ENCODE measurements around the gene ERFL.

ERFL gene

GRCh38 chr19:41928221-41928683 is at the start of gene ERFL:
Gene ERFL, minus strand, starts transcription at chr19:41928449. Its CDS starts 15,530 bp downstream, at chr19:41912919.
- no peak for DNase-seq (ENCODE audit: low read depth in 2 of 2)

DNA sequence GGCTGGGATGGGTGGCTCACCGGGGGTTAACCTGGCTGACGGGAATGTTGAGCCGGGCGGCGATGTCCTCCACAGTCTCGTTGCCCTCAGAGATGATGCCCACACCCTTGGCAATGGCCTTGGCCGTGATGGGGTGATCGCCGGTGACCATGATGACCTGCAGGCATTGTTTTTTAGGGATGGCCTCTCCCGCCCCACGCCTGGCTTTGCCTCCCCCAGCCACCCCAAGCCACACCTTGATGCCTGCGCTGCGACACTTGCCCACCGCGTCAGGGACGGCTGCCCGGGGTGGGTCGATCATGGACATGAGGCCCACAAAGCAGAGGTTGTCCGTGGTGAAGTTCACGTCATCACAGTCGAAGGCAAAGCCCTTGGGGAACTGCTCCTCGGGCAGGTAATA is 49.7 kb upstream of the ERFL start:
- no peak for DNase-seq (ENCODE audit: low read depth in 2 of 2)

DNA sequence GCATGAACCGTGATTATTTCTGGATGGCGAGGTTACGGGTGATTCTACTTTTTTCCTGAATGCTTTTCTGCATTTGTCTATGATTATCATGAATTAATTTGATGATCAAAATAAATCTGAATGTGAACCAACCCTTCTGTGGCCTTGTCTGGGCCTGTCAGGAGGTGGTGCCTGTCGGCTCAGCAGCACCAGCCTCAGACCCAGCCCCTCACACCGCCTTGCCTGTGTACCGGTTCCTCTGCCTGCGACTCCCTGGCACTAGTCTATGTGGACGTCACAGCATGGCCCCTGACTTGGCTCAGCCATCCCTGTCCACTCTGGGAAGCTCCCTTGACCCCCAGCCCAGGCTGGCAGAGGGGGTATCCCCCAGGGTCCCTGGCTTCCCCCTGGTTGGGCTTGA is 46.4 kb upstream of the ERFL start:
- DNase-seq (ENCODE audit: low read depth in 2 of 2) = no peak

DNA sequence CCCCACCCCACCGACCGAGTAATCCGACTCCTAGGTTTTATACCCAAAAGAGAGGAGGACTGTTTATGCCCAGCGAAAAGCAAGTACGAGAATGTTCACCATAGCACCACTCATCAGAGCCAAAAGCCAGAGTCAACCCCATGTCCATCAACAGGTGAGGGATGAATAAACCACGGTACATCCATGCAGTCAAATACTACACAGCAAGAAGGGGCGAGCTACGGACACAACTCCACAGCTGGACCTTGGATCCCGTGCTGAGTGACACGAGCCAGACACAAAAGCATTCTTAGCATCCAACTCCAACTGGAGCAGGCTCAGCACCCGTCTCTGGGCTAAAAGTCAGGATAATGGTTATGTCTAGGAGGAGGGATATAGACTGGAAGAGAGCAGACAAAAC is 43.1 kb upstream of the ERFL start:
- DNase-seq (ENCODE audit: low read depth in 2 of 2) = no peak

DNA sequence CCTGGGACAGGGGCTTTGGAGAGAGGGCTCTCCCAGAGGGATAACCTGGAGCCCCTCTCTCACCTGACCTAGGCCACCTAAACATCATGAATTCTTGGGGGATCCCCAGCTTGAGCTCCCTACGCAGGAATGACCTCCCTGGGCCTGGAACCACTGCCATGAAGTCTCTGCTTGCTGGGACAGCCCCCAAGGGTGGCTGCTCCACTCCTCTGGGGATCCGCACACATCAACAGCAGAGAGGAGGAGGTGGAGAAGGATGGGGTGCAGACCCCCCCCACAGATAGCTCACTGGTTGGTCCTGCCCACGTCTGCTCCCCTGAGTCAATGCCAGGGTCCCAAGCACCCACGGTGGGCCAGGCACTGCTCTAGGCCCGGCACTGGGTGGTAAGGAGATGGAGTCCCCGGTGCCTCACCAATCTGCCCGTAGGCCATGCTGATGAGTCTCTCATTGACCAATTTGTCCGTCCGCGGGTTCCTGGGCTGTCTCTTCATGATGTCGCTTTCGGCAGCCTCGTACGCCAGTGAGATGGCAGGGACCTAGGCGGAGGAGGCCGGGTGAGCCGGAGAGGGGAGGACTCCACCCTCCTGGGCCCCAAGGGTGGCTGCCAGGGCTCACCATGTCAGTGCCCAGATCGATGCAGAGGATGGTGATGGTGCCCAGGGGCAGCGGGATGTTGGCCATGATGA is 41.7 kb upstream of the ERFL start:
- DNase-seq (ENCODE audit: low read depth in 2 of 2) = no peak

- no peak for DNase-seq (ENCODE audit: low read depth in 2 of 2)
Measured at GRCh38 chr19:41968751-41969595, 40.7 kb upstream of the ERFL start.

GRCh38 chr19:41967054-41967783 is 39.0 kb upstream of the ERFL start:
- DNase-seq (ENCODE audit: low read depth in 2 of 2) = no peak

GRCh38 chr19:41965106-41965505 is 36.9 kb upstream of the ERFL start:
- no peak for DNase-seq (ENCODE audit: low read depth in 2 of 2)

DNA sequence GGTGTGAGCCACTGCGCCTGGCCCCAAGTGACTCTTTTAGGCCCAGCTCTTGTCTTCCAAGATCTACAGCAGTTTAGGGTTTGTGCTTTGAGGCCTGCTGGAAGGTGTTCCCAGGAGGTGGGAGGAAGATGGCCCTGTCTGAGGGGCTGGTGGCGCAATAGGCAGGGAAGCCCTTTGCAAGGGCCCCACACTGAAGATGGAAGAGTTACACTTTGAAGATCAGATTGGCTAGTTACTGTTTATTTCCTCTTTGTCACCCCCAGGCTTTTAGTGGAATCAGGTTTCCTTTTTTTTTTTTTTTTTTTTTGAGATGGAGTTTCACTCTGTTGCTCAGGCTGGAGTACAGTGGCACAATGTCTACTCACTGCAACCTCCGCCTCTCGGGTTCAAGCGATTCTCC is 32.7 kb upstream of the ERFL start:
- DNase-seq (ENCODE audit: low read depth in 2 of 2) = no peak

DNA sequence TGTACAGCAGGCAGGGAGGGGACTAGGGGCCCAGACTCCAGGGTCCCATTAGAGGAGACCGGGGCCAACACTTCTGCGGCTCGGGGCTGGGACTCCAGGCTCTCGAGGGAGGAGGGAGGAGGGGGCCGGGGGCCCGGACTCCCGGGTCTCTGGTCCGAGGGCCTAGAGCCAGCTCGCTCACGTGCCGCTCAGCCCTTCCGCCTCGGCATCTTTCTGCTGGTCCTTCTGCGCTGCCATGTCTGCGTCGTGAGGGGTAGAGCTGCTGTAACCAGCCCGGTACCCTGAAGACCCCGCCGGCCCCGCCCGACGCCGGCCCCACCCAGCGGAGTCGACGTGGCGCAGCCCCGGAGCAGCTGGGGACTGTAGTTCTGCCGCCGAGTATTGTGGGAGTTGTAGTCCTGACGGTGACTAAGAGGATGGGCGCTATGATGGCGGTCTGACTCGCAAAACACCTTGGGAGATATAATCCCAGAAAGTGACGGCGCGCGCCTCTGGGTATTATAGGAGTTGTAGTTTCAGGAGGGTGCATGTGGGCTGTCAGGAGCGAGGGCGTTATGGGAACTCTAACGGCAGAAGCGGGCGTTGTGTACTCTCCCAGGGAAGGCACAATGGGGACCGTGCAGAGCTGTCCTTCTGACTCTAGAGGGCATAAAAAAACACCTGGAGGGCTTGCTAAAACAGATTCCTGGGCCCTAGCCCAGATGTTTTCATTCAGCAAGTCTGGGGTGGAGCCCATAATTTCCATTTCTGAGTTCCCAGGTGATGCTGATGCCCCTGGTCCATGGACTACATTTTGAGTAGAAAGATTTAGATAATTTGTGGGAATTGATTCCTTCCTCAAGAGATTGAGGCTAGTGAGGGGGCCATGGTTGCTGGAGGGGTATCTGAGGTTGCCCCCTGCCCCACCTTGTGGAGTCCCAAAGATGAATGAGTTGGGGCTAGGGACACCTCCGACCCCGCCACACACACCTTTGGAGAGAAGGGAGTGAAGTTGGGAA is 31.1 kb upstream of the ERFL start, which contains the start of gene RABAC1:
TSS of gene RABAC1 (minus strand) at position 266 of the 998 bp plus-strand sequence. CDS start at position 237, 29 bp downstream.
- peak; percentile 75 to 86 for DNase-seq (ENCODE audit: low read depth in 2 of 2)

GRCh38 chr19:41958367-41959055 is 30.3 kb upstream of the ERFL start:
- peak; percentile 66 to 88 for DNase-seq (ENCODE audit: low read depth in 2 of 2)

GRCh38 chr19:41957838-41958366 is 29.7 kb upstream of the ERFL start:
- DNase-seq (ENCODE audit: low read depth in 2 of 2) = no peak

- no peak for DNase-seq (ENCODE audit: low read depth in 2 of 2)
Measured at GRCh38 chr19:41957161-41957837, 29.1 kb upstream of the ERFL start.

GRCh38 chr19:41956621-41957020 is 28.4 kb upstream of the ERFL start:
- DNase-seq (ENCODE audit: low read depth in 2 of 2) = no peak

DNA sequence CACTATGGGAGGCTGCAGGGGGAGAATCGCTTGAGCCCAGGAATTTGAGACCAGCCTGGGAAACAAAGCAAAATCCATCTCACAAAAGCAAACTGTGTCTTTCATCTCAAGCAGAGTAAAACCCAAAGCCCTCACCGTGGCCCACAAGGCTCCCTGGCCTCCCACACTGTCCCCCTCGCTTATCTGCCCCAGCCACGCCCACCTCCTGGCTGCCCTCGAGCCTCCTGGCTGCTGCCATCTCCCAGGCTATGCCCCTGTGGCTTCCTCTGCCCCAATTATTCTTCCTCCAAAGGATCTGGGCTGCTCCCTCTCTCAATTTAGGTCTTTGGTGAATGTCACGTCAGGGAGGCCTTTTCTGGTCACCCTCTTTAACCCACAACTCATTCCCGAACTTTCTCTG is 27.3 kb upstream of the ERFL start:
- no peak for DNase-seq (ENCODE audit: low read depth in 2 of 2)

GRCh38 chr19:41951686-41952172 is 23.5 kb upstream of the ERFL start:
- DNase-seq (ENCODE audit: low read depth in 2 of 2) = peak; percentile 69 to 90

DNA sequence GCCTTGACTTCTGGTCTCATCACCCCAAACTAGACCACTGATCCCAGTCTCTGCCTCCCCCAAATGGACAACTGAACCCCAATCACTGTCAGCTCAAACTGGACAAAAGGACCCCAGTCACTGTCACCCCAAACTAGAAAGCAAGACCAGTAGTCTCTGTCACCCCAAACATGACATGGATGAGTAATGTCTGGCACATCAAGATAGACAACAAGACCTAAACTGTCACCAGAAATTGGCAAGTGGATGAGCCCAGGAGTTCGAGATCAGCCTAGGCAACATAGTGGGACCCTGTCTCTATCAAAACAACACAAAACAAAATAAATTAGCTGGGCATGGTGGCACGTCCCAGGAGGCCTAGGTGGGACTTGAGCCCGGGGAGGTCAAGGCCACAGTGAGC is 18.8 kb upstream of the ERFL start:
- no peak for DNase-seq (ENCODE audit: low read depth in 2 of 2)

DNA sequence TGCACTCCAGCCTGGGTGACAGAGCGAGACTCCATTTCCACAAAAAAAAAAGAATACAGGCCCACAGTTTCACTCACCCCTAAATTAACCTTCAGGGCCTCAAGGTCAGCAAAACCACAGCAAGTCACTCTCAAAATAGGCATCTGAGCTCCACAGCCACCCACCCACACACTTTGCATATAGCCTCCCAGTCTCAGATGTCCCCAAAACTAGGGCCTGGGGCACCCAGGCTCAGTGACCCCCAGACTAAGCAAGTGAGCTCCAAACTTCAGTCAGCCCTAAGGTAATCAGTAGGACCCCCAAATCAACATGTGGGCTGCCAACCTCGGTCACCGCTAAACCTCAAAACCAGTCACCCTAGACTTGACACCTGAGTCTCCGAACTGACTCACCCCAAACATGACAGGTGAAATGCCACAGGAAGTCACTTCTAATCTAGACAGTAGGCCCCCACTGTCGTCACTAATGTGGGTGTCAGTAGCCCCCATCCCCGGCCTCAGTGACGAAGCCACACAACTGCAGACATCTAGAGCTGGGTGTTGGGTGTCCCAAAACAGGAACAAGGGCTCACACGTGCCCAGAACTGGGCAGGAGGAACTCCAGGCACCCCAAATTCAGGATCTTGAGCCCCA is 17.0 kb upstream of the ERFL start:
- peak; percentile 88 to 89 for DNase-seq (ENCODE audit: low read depth in 2 of 2)

DNA sequence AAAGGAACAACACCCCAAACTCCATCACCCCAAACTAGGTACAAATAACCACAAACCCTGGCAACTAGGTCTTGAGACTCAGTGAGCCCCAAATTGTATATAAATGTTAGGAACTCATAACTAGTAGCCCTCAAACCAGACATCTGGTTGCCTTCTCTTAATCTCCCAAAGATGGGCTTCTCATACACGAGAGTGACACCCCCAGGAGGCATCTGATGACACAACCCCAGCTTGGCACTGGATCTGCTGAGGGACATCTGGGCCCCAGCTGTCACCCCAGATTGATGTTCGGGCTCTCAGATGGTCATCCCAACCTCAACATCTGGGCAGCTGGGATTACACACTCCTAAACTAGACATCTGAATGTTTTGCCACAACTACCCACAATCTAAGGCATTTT is 16.1 kb upstream of the ERFL start:
- no peak for DNase-seq (ENCODE audit: low read depth in 2 of 2)

Measured in stimulated activated CD4-positive, alpha-beta T cell treated with anti-CD3 and anti-CD28 coated beads, Interleukin-15, amount 100 ng/mL, for 48 hours (primary cell).